ENCODE data around the gene SEBOX. TPM values are rescaled to one million over a fixed set of nuclear protein-coding genes. Genes with fewer than 3 reads are reported as not detected.

Gene SEBOX
- total and polyA plus RNA-seq, 2 experiments from 2014 or later = not detected

GRCh38 chr17:28372945-28373274, 7.9 kb upstream of the SEBOX start:
- H3F3A ChIP-seq (replicated peaks; ENCODE audit: low read depth) = no peaks in the 10 kb centered on the region; the same call in 1 of the 2 replicates
- H3K4me1 ChIP-seq (ENCODE audit: insufficient read depth) = peaks cover 9% of the 10 kb centered on the region; the same call in 1 of the 2 replicates
- H3K4me2 ChIP-seq = peak overlapping the region; percentile 90
- DNase-seq (ENCODE audit: low spot score) (no peak), ATAC-seq (no peak)
- Mint-ChIP-seq H3K27ac (no peak overlapping the region), H3K36me3 (ENCODE audit: low read depth) (no peaks in the 10 kb centered on the region), H3K4me3 (peak overlapping the region; percentile 70), H3K9me3 (no peaks in the 10 kb centered on the region), H3K4me1 (peaks cover 21% of the 10 kb centered on the region), H3K27me3 (ENCODE audit: insufficient read depth, low read depth, poor library complexity) (peaks cover 33% of the 10 kb centered on the region)
- peaks cover 17% of the 10 kb centered on the region; the same call in 1 of the 2 replicates for H4K20me1 ChIP-seq (replicated peaks; ENCODE audit: insufficient read depth)
- no peaks in the 10 kb centered on the region for H3K36me3 ChIP-seq (ENCODE audit: insufficient read depth)
- H3K4me3 ChIP-seq = peak overlapping the region; percentile 86
- H3K27ac ChIP-seq (ENCODE audit: low read depth) = no peak overlapping the region
- peaks cover 22% of the 10 kb centered on the region for H3K27me3 ChIP-seq (ENCODE audit: insufficient read depth)
- TF ChIP-seq ZNF114 (CRISPR knock-in tag; IDR thresholded peaks at IDR 0.05) (no peak), ETS1 (IDR thresholded peaks at IDR 0.05) (no peak), STAT1 (IDR thresholded peaks at IDR 0.05; ENCODE audit: unreplicated experiment) (no peak), ZNF462 (CRISPR knock-in tag; IDR thresholded peaks at IDR 0.05) (no peak), ZNF331 (CRISPR knock-in tag; IDR thresholded peaks at IDR 0.05; ENCODE audit: low read depth) (no peak), EZH2phosphoT487 (IDR thresholded peaks at IDR 0.05; ENCODE audit: unreplicated experiment) (no peak), POLR2AphosphoS5 (IDR thresholded peaks at IDR 0.05; ENCODE audit: low read depth) (no peak), NANOG (IDR thresholded peaks at IDR 0.05; ENCODE audit: borderline replicate concordance) (no peak), JUNB (IDR thresholded peaks at IDR 0.05; ENCODE audit: unreplicated experiment) (no peak), EZH2 (IDR thresholded peaks at IDR 0.05; ENCODE audit: low read depth, unreplicated experiment) (no peak), CTCF (conservative IDR thresholded peaks at IDR 0.05; ENCODE audit: low read depth in 2 of 2) (no peak), REST (IDR thresholded peaks at IDR 0.05; ENCODE audit: unreplicated experiment) (no peak), CREB1 (CRISPR knock-in tag; IDR thresholded peaks at IDR 0.05; ENCODE audit: low read depth) (no peak)
- no peaks in the 10 kb centered on the region for H3K9me2 ChIP-seq (ENCODE audit: insufficient read depth)
- H2AFZ ChIP-seq = no peak overlapping the region
- no peaks in the 10 kb centered on the region for H3K79me2 ChIP-seq (replicated peaks; ENCODE audit: insufficient read depth)
